Astrocyte (in vitro differentiated cells and primary cell): ENCODE measurements around the gene HOXA7. TPM values are rescaled to one million over a fixed set of nuclear protein-coding genes. Genes with fewer than 3 reads are reported as not detected.

Experiments
- DNase-seq: peaks from one replicate; pipeline ENCODE4 v3.0.0-alpha.2; 2010; ENCODE audit warnings: low read depth
- FAIRE-seq: peaks from 2 replicates; lab custom pipeline; 2011; peaks lifted over from hg19 to GRCh38; lab: Jason Lieb, UNC
- H2AFZ ChIP-seq: 2 replicates; pipeline ENCODE4 v1.6.0; 2012; ENCODE audit warnings: low read depth, low read length, inconsistent platforms
- H3K27ac ChIP-seq: 2 replicates; pipeline ENCODE4 v1.5.1; 2011; ENCODE audit warnings: low read depth, low read length, inconsistent platforms
- H3K27me3 ChIP-seq: 2 replicates; pipeline ENCODE4 v1.6.0; 2011; ENCODE audit warnings: low read length, inconsistent platforms; ENCODE audit not compliant: insufficient read depth
- H3K36me3 ChIP-seq: 2 replicates; pipeline ENCODE4 v1.5.1; 2011; ENCODE audit warnings: low read length, inconsistent platforms; ENCODE audit not compliant: insufficient read depth
- H3K4me1 ChIP-seq: 2 replicates; pipeline ENCODE4 v1.5.1; 2011; ENCODE audit warnings: low read length, inconsistent platforms; ENCODE audit not compliant: insufficient read depth
- H3K4me2 ChIP-seq: 2 replicates; pipeline ENCODE4 v1.6.0; 2012; ENCODE audit warnings: low read length, inconsistent platforms
- H3K4me3 ChIP-seq: 2 replicates; pipeline ENCODE4 v1.5.1; 2011; ENCODE audit warnings: low read depth, mild to moderate bottlenecking, low read length, inconsistent platforms; ENCODE audit not compliant: insufficient read depth
- H3K79me2 ChIP-seq: 2 replicates; pipeline ENCODE4 v1.6.0; 2012; ENCODE audit warnings: mild to moderate bottlenecking, low read length, inconsistent platforms; ENCODE audit not compliant: insufficient read depth
- H3K9ac ChIP-seq: 2 replicates; pipeline ENCODE4 v1.6.0; 2012; ENCODE audit warnings: mild to moderate bottlenecking, low read length, inconsistent platforms
- H3K9me3 ChIP-seq: 2 replicates; pipeline ENCODE4 v1.5.1; 2012; ENCODE audit warnings: low read depth, mild to moderate bottlenecking, low read length, inconsistent platforms; ENCODE audit not compliant: insufficient read depth
- H4K20me1 ChIP-seq: 2 replicates; pipeline ENCODE4 v1.6.0; 2012; ENCODE audit warnings: low read length, inconsistent platforms; ENCODE audit not compliant: insufficient read depth
- H3K27ac Mint-ChIP-seq: one replicate; pipeline ENCODE4 v1.8.0; 2021; ENCODE audit warnings: mild to moderate bottlenecking, mixed read lengths; ENCODE audit not compliant: unreplicated experiment
- H3K27me3 Mint-ChIP-seq: one replicate; pipeline ENCODE4 v1.8.0; 2021; ENCODE audit warnings: low read depth, mixed read lengths; ENCODE audit not compliant: unreplicated experiment
- H3K36me3 Mint-ChIP-seq: one replicate; pipeline ENCODE4 v1.8.0; 2021; ENCODE audit warnings: low read depth, mixed read lengths; ENCODE audit not compliant: unreplicated experiment
- H3K4me1 Mint-ChIP-seq: one replicate; pipeline ENCODE4 v1.8.0; 2021; ENCODE audit warnings: low read depth, mixed read lengths; ENCODE audit not compliant: unreplicated experiment
- H3K4me3 Mint-ChIP-seq: one replicate; pipeline ENCODE4 v1.8.0; 2021; ENCODE audit warnings: mild to moderate bottlenecking, moderate library complexity, mixed read lengths; ENCODE audit not compliant: unreplicated experiment
- H3K9me3 Mint-ChIP-seq: one replicate; pipeline ENCODE4 v1.8.0; 2021; ENCODE audit warnings: mild to moderate bottlenecking, mixed read lengths; ENCODE audit not compliant: unreplicated experiment
- CTCF ChIP-seq: IDR thresholded peaks from 2 replicates; pipeline ENCODE4 v1.5.1; 2011; ENCODE audit warnings: low read depth, mild to moderate bottlenecking, inconsistent platforms, low read length, moderate library complexity; ENCODE audit not compliant: insufficient read depth
- EZH2 ChIP-seq: IDR thresholded peaks from 2 replicates; pipeline ENCODE4 v1.6.1; 2012; ENCODE audit warnings: mild to moderate bottlenecking, low read length, inconsistent platforms; ENCODE audit not compliant: insufficient read depth
- total RNA-seq: library from RNA; stranded (reverse); gene quantifications from 2 replicates; pipeline ENCODE4 v1.2.1, GENCODE V29; 2021

HOXA7 gene
- total RNA-seq, 1 donor from 2014 or later: not detected

- no peak overlapping the region for H3K4me3 Mint-ChIP-seq
- H3K4me1 ChIP-seq: peaks cover 8% of the 10 kb centered on the region
- peaks cover 35% of the 10 kb centered on the region for H3K9me3 Mint-ChIP-seq
- H3K27ac Mint-ChIP-seq: no peak overlapping the region
- no peak for FAIRE-seq
- no peak overlapping the region for H3K9ac ChIP-seq
- H3K27me3 ChIP-seq: peaks cover 95% of the 10 kb centered on the region
- no peak for DNase-seq
- peak; percentile 71 for TF ChIP-seq EZH2
- no peak for TF ChIP-seq CTCF
- no peak overlapping the region for H3K4me3 ChIP-seq
- peaks cover 10% of the 10 kb centered on the region for H3K9me3 ChIP-seq
- no peak overlapping the region for H2AFZ ChIP-seq
- H3K36me3 ChIP-seq: no peaks in the 10 kb centered on the region
- no peaks in the 10 kb centered on the region for H3K4me1 Mint-ChIP-seq
- H3K4me2 ChIP-seq: no peak overlapping the region
- H3K27me3 Mint-ChIP-seq: peaks cover 77% of the 10 kb centered on the region
- H3K79me2 ChIP-seq: no peaks in the 10 kb centered on the region
- no peaks in the 10 kb centered on the region for H3K36me3 Mint-ChIP-seq
- H4K20me1 ChIP-seq: peaks cover 6% of the 10 kb centered on the region
- H3K27ac ChIP-seq: no peak overlapping the region
Observed at GRCh38 chr7:27175626-27176523, 19.4 kb upstream of the HOXA7 start.

DNA sequence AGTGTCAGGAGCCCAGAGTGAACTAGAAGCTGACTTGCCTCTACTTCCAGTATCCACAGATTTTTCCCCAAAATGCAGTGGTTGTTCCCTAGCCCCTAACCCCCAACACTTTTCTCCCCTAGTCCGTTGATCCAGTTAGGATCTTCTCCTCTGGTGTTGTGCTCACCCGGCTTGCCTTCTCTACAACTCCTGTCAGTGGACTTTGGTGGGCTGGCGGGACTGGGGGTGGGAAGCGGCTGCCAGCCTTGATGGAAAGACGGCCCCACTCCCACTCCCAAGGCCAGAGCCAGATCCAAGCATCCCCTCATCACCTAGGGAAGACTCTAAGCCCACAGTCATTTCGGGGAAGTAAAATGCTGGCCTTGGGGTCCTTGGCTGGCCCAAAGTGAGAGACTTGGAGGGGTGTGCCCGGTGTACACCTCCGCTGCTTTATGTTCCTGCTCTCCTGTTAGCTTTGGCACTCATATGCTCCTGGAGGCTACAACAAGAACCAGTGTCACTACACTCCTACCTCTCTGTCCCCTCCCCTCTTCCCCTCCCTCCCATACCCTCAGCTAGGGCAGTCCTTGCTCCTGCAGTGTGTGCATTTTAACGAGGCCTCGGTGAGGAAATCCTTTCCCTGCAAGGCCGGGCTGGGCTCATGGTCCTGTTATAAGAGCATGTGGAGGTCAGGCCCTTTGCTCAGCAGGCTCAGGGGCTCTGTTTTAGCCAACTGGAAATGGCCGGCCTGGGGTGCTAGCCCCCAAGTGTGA, 18.6 kb upstream of the HOXA7 start:
- FAIRE-seq: no peak
- peaks cover 6% of the 10 kb centered on the region for H4K20me1 ChIP-seq
- Mint-ChIP-seq H3K4me3 (no peak overlapping the region), H3K36me3 (no peaks in the 10 kb centered on the region), H3K9me3 (peaks cover 34% of the 10 kb centered on the region), H3K27me3 (peaks cover 78% of the 10 kb centered on the region), H3K27ac (peak overlapping the region; percentile 12), H3K4me1 (no peaks in the 10 kb centered on the region)
- TF ChIP-seq CTCF (no peak), EZH2 (peak; percentile 38)
- H2AFZ ChIP-seq: no peak overlapping the region
- DNase-seq: no peak
- H3K4me2 ChIP-seq: no peak overlapping the region
- no peaks in the 10 kb centered on the region for H3K36me3 ChIP-seq
- H3K4me3 ChIP-seq: no peak overlapping the region
- H3K27me3 ChIP-seq: peaks cover 95% of the 10 kb centered on the region
- no peaks in the 10 kb centered on the region for H3K79me2 ChIP-seq
- peaks cover 10% of the 10 kb centered on the region for H3K9me3 ChIP-seq
- no peak overlapping the region for H3K27ac ChIP-seq
- H3K9ac ChIP-seq: no peak overlapping the region
- H3K4me1 ChIP-seq: peaks cover 8% of the 10 kb centered on the region
